Muscle layer of colon (tissue), 2 donors: Measurements from ENCODE around the gene ASAH2.

Experiments used
- H3K27ac ChIP-seq: one replicate; pipeline ENCODE4 v1.7.0; 2013; ENCODE audit warnings: low read depth, mild to moderate bottlenecking, low read length, moderate library complexity
- H3K27me3 ChIP-seq, 2 donors: one replicate each; pipeline ENCODE4 v1.7.0; 2013; ENCODE audit warnings: low read length in 2 of 2, mild to moderate bottlenecking in 2 of 2; ENCODE audit not compliant: insufficient read depth in 2 of 2, control insufficient read depth in 1 of 2
- H3K36me3 ChIP-seq: one replicate; pipeline ENCODE4 v1.7.0; 2013; ENCODE audit warnings: mild to moderate bottlenecking, low read length; ENCODE audit not compliant: insufficient read depth
- H3K4me1 ChIP-seq: one replicate; pipeline ENCODE4 v1.7.0; 2013; ENCODE audit warnings: mild to moderate bottlenecking, low read length; ENCODE audit not compliant: insufficient read depth
- H3K4me3 ChIP-seq, 2 donors: one replicate each; pipeline ENCODE4 v1.7.0; 2013; ENCODE audit warnings: low read length in 2 of 2, low read depth in 1 of 2, mild to moderate bottlenecking in 1 of 2, moderate library complexity in 1 of 2
- H3K9ac ChIP-seq: one replicate; pipeline ENCODE4 v1.7.0; 2013; ENCODE audit warnings: low read length
- H3K9me3 ChIP-seq: one replicate; pipeline ENCODE4 v1.7.0; 2013; ENCODE audit warnings: mild to moderate bottlenecking, low read length
- donor health status: abdominal sarcoma.
- donor health status: Adenocarcinoma of cecum.

The ASAH2 gene

DNA sequence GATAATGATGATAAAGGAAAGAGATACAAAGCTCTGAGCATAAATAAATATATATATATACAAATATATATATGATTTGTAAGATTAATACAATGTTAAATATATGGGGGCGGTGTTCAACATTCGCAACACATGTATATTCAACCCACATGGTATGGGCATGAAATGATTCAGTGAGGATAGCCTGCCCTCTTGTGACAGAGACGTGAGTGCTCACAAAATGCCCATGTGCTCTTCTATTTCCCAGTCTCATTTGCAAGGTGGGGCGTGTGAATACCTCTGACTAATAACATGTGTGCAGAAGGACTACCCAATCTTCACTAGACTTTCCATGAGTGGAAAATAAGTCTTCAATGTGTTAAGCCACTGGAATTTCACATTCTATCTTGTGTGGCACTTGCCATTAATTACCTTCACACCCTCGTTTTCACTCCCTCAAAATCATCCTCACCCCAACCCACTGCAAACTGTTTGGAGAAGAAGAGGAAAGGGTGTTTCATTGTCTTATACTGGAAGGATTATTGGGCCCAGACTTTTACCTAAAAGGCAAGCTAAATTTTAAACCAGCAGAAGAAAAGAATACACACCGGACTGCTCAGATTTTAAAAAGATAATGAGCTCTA is 26.9 kb downstream of the ASAH2 start:
- H3K9ac ChIP-seq: no peak overlapping the region
- no peaks in the 10 kb centered on the region for H3K27me3 ChIP-seq
- H3K36me3 ChIP-seq: no peaks in the 10 kb centered on the region
- H3K4me3 ChIP-seq: no peak overlapping the region
- no peak overlapping the region for H3K27ac ChIP-seq
- H3K4me1 ChIP-seq: no peaks in the 10 kb centered on the region
- H3K9me3 ChIP-seq: no peaks in the 10 kb centered on the region

DNA sequence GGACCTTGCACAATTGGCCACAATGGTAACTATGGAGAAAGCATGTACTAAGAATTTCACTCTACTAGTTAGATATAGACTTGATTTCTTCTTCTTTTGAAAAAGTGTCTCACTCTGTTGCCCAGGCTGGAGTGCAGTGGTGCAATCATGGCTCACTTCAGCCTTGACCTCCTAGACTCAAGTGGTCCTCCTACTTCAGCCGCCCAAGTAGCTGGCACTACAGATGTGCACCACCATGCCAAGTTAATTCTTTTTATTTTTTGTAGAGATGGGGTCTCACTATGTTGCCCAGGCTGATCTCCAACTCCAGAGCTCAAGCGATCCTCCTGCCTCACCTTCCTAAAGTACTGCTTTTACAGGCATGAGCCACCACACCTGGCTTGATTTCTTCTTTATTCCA is 29.1 kb downstream of the ASAH2 start:
- Histone ChIP-seq H3K4me3 (no peak overlapping the region), H3K27me3 (no peaks in the 10 kb centered on the region), H3K9me3 (no peaks in the 10 kb centered on the region), H3K27ac (no peak overlapping the region), H3K9ac (no peak overlapping the region), H3K36me3 (no peaks in the 10 kb centered on the region), H3K4me1 (no peaks in the 10 kb centered on the region)

DNA sequence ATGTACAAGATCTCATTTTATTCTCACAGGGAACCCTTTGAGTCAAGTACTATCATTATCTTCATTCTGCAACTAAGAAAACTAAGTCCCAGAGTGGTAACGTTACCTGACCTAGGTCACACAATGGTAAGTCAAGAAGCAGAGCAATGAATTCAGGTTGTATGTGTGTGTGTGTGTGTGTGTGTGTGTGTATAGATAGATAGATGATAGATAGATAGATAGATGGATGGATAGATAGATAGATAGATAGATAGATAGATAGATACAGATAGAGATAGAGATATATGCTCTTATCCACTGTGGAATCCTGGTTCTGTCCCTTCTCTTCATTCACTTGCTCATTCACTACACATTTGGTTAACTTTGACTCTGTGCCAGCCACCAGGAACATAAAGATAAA is 29.8 kb downstream of the ASAH2 start:
- no peak overlapping the region for H3K9ac ChIP-seq
- no peak overlapping the region for H3K27ac ChIP-seq
- no peaks in the 10 kb centered on the region for H3K27me3 ChIP-seq
- no peak overlapping the region for H3K4me3 ChIP-seq
- H3K9me3 ChIP-seq: no peaks in the 10 kb centered on the region
- H3K4me1 ChIP-seq: no peaks in the 10 kb centered on the region
- no peaks in the 10 kb centered on the region for H3K36me3 ChIP-seq

DNA sequence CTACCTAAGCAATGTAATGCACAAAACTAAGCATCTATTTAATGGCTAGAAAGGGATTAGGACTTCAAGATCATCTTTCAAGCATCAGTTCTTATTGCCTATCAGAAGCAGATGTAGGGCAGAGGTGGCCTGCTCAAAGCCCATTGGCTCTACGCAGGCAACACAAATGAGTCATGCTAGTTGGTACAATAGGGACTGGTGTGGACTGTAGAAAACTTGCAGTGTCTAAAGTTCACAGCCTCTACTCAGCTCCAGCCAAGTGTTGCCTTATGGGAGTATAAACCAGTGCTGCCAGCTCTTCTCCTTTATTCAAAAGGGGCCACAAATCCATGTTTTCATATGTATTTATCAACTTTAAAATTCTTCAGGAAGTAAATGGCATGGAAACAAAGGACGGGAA is 31.7 kb downstream of the ASAH2 start:
- no peaks in the 10 kb centered on the region for H3K4me1 ChIP-seq
- no peak overlapping the region for H3K27ac ChIP-seq
- no peaks in the 10 kb centered on the region for H3K36me3 ChIP-seq
- no peaks in the 10 kb centered on the region for H3K27me3 ChIP-seq
- no peak overlapping the region for H3K9ac ChIP-seq
- H3K9me3 ChIP-seq: no peaks in the 10 kb centered on the region
- H3K4me3 ChIP-seq: no peak overlapping the region

DNA sequence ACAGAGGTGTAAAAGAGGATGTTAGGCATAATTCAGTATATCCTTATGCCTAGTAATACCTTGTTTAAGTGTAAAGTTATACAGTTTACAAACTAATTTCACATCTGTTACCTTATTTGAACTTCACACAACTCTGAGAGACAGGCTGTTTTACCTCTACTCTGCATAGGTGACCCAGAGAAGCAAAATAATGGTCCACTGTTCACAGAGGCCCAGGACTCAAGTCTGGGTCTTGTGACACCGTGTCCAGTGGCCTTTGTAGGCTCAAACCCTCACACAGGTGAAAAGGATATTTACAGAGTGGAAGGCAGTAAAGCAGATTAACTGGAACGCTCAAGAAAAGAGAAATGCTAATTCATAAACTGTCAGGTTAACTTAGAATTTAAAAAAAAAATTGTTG is 32.1 kb downstream of the ASAH2 start:
- Histone ChIP-seq H3K4me1 (no peaks in the 10 kb centered on the region), H3K9me3 (no peaks in the 10 kb centered on the region), H3K4me3 (no peak overlapping the region), H3K27ac (no peak overlapping the region), H3K9ac (no peak overlapping the region), H3K27me3 (no peaks in the 10 kb centered on the region), H3K36me3 (no peaks in the 10 kb centered on the region)

DNA sequence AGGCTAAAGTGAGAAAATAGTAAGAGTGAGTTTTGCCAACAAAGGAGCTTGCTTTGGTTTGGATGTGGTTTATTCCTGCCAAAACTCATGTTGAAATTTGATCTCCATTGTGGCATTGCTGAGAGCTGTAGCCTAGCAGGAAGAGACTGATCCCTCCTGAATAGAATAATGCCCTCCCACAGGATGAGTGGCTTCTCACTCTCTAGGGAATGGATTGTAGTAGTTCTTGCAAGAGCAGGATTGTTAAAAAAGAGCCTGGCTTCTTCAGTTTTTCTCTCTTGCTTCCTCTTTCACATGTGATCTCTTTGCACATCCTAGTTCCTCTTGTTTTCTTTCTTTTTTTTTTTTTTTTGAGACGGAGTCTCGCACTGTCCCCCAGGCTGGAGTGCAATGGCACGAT is 34.4 kb downstream of the ASAH2 start:
- no peak overlapping the region for H3K9ac ChIP-seq
- H3K4me1 ChIP-seq: no peaks in the 10 kb centered on the region
- no peaks in the 10 kb centered on the region for H3K36me3 ChIP-seq
- H3K4me3 ChIP-seq: no peak overlapping the region
- H3K27ac ChIP-seq: no peak overlapping the region
- no peaks in the 10 kb centered on the region for H3K9me3 ChIP-seq
- H3K27me3 ChIP-seq: no peaks in the 10 kb centered on the region

DNA sequence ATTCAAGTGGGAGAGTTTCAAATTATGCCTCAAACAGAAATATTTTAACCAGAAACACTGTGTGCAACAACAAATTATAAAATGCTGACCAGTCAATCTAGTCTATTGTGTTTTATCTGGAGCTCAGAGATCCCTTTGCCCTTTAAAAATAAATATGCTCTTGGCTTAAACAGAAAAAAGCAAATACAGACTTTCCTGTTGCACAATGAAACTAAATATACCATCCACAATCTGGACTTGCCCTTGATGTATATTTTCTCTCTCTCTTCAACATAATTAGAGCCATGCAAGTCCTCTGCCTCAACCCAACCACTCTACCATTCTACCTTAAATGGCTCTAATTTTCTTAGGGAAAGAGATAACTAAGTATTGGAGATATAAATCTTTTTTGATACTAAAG is 34.9 kb downstream of the ASAH2 start:
- Histone ChIP-seq H3K4me1 (no peaks in the 10 kb centered on the region), H3K4me3 (no peak overlapping the region), H3K27me3 (no peaks in the 10 kb centered on the region), H3K36me3 (no peaks in the 10 kb centered on the region), H3K9me3 (no peaks in the 10 kb centered on the region), H3K27ac (no peak overlapping the region), H3K9ac (no peak overlapping the region)

DNA sequence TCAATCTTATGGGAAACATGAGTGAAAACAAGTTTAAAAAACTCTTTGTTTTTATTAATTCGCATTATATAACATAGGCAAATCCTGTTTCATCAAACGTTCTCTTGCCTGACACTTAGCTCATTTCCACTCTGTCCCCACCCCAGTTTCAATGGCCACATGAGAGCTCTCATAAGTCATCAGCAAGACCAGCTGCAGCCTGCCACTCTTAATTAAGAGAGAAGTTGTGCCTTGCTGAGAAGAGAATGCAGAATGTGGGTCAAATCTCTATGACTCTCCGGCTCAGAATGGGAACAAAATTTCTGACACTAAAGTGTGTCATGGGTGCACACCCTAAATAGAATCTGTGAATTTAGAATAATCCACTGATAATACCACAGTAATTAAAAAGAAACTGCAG is 39.6 kb downstream of the ASAH2 start:
- no peak overlapping the region for H3K4me3 ChIP-seq
- no peaks in the 10 kb centered on the region for H3K4me1 ChIP-seq
- no peaks in the 10 kb centered on the region for H3K36me3 ChIP-seq
- H3K27me3 ChIP-seq: no peaks in the 10 kb centered on the region
- no peak overlapping the region for H3K27ac ChIP-seq
- no peak overlapping the region for H3K9ac ChIP-seq
- H3K9me3 ChIP-seq: no peaks in the 10 kb centered on the region

DNA sequence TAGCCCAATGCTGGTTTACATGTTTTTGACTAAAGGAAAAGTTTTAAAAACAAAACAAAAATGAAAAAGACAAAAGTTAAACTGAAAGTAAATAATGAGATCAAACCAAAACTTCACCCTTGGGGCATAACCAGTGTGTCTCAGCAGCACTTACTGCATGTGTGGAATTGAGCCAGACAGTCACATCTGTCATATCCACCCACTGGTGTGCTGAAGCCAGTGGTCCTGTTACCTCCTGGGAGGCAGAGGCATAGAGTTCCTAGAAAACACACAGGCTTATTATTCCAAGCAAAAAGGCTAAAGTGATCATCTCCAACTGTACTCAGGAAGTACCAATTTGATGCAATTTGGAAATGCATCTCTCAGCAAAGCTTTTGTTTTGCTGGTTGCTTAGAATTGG is 40.4 kb downstream of the ASAH2 start:
- H3K27me3 ChIP-seq: no peaks in the 10 kb centered on the region
- H3K36me3 ChIP-seq: no peaks in the 10 kb centered on the region
- no peaks in the 10 kb centered on the region for H3K4me1 ChIP-seq
- H3K27ac ChIP-seq: no peak overlapping the region
- no peak overlapping the region for H3K4me3 ChIP-seq
- no peaks in the 10 kb centered on the region for H3K9me3 ChIP-seq
- no peak overlapping the region for H3K9ac ChIP-seq
